Cardiac fibroblast (primary cell): ENCODE data around the gene RABL3.

ENCODE experiments used
- DNase-seq, 2 donors: peaks; one replicate each; pipeline versions ENCODE4 v3.0.0 to v3.0.0-alpha.2; 2010; ENCODE audit warnings: low read depth in 2 of 2
- H3K4me3 ChIP-seq, 2 donors: replicated peaks in 1 of 2; 1 replicate in 1 of 2; 2 replicates in 1 of 2; pipeline ENCODE4 v1.5.1; 2011; ENCODE audit warnings: low read depth in 2 of 2, low read length in 2 of 2, mild to moderate bottlenecking in 2 of 2, moderate library complexity in 1 of 2
- CTCF ChIP-seq: IDR thresholded peaks from one replicate; pipeline ENCODE4 v1.5.1; 2011; ENCODE audit warnings: low read depth, mild to moderate bottlenecking, low read length, inconsistent platforms

The RABL3 gene

GRCh38 chr3:120773932-120774331, 31.6 kb upstream of the RABL3 start:
- no peak for TF ChIP-seq CTCF
- peak; percentile 18 to 37 for DNase-seq
- no peak overlapping the region for H3K4me3 ChIP-seq

- TF ChIP-seq CTCF = no peak
- peak in 1 of 2 donors; percentile 20 for DNase-seq
- H3K4me3 ChIP-seq = no peak overlapping the region
Observed at GRCh38 chr3:120772081-120772480, 29.8 kb upstream of the RABL3 start.

- H3K4me3 ChIP-seq = no peak overlapping the region
- no peak for TF ChIP-seq CTCF
- no peak for DNase-seq
Observed at GRCh38 chr3:120770891-120771290, 28.6 kb upstream of the RABL3 start.

- DNase-seq = no peak
- no peak overlapping the region for H3K4me3 ChIP-seq
- no peak for TF ChIP-seq CTCF
Observed at GRCh38 chr3:120769436-120769835, 27.1 kb upstream of the RABL3 start.

GRCh38 chr3:120767106-120767505, 24.8 kb upstream of the RABL3 start:
- H3K4me3 ChIP-seq = no peak overlapping the region
- TF ChIP-seq CTCF = no peak
- no peak for DNase-seq

GRCh38 chr3:120766576-120766975, 24.3 kb upstream of the RABL3 start:
- H3K4me3 ChIP-seq = no peak overlapping the region
- TF ChIP-seq CTCF = no peak
- no peak for DNase-seq

GRCh38 chr3:120765830-120766493, 23.6 kb upstream of the RABL3 start:
- no peak overlapping the region for H3K4me3 ChIP-seq
- no peak for TF ChIP-seq CTCF
- DNase-seq = no peak
